Parathyroid adenoma (tissue), 2 donors: ENCODE data around the gene SBF2.

Experiments used
- H2AFZ ChIP-seq: fragments of 300-600 bp; sonication (generic); one replicate; pipeline ENCODE4 v1.7.0; 2017; ENCODE audit warnings: antibody characterized with exemption, mild to moderate bottlenecking
- H3K27ac ChIP-seq: fragments of 300-600 bp; sonication (generic); one replicate; pipeline ENCODE4 v1.7.0; 2017
- H3K27me3 ChIP-seq: fragments of 300-600 bp; sonication (generic); one replicate; pipeline ENCODE4 v1.7.0; 2017; ENCODE audit warnings: low read length; ENCODE audit not compliant: control insufficient read depth, insufficient read depth
- H3K36me3 ChIP-seq: fragments of 300-600 bp; sonication (generic); one replicate; pipeline ENCODE4 v1.7.0; 2017; ENCODE audit warnings: low read length; ENCODE audit not compliant: control insufficient read depth, insufficient read depth
- H3K4me1 ChIP-seq: fragments of 300-600 bp; sonication (generic); one replicate; pipeline ENCODE4 v1.7.0; 2017; ENCODE audit warnings: control low read depth
- H3K4me2 ChIP-seq: fragments of 300-600 bp; sonication (generic); one replicate; pipeline ENCODE4 v1.7.0; 2017; ENCODE audit warnings: low read length
- H3K4me3 ChIP-seq: fragments of 300-600 bp; sonication (generic); one replicate; pipeline ENCODE4 v1.7.0; 2017; ENCODE audit warnings: low read depth, low read length
- H3K79me2 ChIP-seq: fragments of 300-600 bp; sonication (generic); one replicate; pipeline ENCODE4 v1.7.0; 2017; ENCODE audit warnings: control low read depth
- H3K9ac ChIP-seq: fragments of 300-600 bp; sonication (generic); one replicate; pipeline ENCODE4 v1.7.0; 2017; ENCODE audit warnings: mild to moderate bottlenecking
- H3K9me3 ChIP-seq: fragments of 300-600 bp; sonication (generic); one replicate; pipeline ENCODE4 v1.7.0; 2017; ENCODE audit warnings: low read length; ENCODE audit not compliant: control insufficient read depth
- TF ChIP-seq, protein P1 (sequence below): fragments of 300-600 bp; sonication (generic); IDR thresholded peaks from one replicate; pipeline ENCODE4 v1.7.0; 2017; ENCODE audit warnings: antibody characterized with exemption, mild to moderate bottlenecking
- donor health status: primary hyperparathyroidism.

The SBF2 gene

DNA sequence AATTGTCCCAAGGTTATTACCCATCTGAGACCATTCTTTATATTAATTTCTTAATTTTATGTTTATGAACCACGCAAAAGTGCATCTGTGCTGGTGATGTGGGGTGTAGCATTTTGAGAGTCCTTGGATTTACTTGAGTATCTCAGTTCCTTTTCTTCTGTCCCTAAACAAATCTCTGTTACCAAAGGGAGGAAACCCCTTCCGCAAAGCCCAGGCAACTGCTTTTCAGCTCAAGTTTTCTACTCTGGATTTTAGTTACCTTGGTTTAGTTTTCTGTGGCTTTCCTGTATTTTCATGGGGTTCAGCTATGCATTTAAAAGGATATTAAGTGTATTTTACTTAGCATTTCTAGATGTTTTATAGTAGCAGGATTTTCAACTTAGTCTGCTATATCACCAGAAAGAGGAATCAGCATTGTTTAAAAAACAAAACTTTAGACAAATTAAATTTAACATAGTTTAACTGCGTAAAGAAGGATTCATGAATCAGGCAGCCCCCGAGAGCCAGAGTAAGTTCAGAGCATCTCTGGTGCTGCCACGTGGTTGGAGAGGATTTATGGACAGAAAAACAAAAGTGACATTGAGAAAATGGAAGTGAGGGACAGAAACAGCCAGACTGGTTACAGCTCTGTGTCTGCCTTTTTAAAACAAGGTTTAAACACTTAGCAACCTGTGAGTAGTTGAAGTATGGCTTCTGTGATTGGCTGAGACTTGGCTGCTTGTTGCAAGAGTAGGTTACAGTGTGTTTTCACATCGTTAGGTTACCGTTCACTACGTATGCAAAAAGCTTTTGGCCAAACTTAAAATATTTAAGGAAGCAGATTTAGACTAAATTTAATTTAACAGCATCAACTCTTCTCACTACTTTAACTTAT lies 20.4 kb upstream of the SBF2 start:
- H3K4me1 ChIP-seq, result peaks cover under 1% of the 10 kb centered on the region
- H3K9me3 ChIP-seq, result no peaks in the 10 kb centered on the region
- no peaks in the 10 kb centered on the region for H3K79me2 ChIP-seq
- no peaks in the 10 kb centered on the region for H3K27me3 ChIP-seq
- H3K4me3 ChIP-seq, result no peak overlapping the region
- TF ChIP-seq, protein P1, sequence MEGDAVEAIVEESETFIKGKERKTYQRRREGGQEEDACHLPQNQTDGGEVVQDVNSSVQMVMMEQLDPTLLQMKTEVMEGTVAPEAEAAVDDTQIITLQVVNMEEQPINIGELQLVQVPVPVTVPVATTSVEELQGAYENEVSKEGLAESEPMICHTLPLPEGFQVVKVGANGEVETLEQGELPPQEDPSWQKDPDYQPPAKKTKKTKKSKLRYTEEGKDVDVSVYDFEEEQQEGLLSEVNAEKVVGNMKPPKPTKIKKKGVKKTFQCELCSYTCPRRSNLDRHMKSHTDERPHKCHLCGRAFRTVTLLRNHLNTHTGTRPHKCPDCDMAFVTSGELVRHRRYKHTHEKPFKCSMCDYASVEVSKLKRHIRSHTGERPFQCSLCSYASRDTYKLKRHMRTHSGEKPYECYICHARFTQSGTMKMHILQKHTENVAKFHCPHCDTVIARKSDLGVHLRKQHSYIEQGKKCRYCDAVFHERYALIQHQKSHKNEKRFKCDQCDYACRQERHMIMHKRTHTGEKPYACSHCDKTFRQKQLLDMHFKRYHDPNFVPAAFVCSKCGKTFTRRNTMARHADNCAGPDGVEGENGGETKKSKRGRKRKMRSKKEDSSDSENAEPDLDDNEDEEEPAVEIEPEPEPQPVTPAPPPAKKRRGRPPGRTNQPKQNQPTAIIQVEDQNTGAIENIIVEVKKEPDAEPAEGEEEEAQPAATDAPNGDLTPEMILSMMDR, result no peak
- no peak overlapping the region for H2AFZ ChIP-seq
- H3K27ac ChIP-seq, result no peak overlapping the region
- no peak overlapping the region for H3K9ac ChIP-seq
- H3K36me3 ChIP-seq, result no peaks in the 10 kb centered on the region
- H3K4me2 ChIP-seq, result no peak overlapping the region

DNA sequence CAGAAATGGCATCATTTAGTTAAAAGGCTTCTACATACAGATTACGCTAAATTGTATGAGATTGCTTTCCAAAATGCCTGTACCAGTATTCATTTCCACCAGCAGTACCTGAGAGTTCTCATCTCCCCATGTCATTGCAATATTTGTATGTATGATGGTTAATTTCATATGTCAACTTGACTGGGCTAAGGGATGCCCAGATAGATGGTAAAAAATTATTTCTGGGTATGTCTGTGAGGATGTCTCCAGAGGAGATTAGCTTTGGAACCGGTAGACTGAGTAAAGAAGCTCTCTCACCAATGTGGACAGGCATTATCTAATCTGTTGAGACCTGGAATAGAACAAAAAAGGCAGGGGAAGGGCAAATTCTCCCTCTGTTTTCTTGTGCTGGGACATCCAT lies 17.8 kb upstream of the SBF2 start:
- no peak overlapping the region for H3K4me2 ChIP-seq
- H3K9me3 ChIP-seq, result no peaks in the 10 kb centered on the region
- peaks cover 8% of the 10 kb centered on the region for H3K4me1 ChIP-seq

GRCh38 chr11:10310301-10310841 lies 16.4 kb upstream of the SBF2 start:
- no peak overlapping the region for H3K9ac ChIP-seq
- H3K4me1 ChIP-seq, result peaks cover 8% of the 10 kb centered on the region
- no peaks in the 10 kb centered on the region for H3K27me3 ChIP-seq
- no peak overlapping the region for H3K27ac ChIP-seq
- H3K36me3 ChIP-seq, result no peaks in the 10 kb centered on the region
- H3K9me3 ChIP-seq, result no peaks in the 10 kb centered on the region
- no peak overlapping the region for H3K4me2 ChIP-seq
- TF ChIP-seq, protein P1, result no peak
- no peak overlapping the region for H3K4me3 ChIP-seq
- H2AFZ ChIP-seq, result peak overlapping the region; percentile 5
- no peaks in the 10 kb centered on the region for H3K79me2 ChIP-seq

More for the DNA sequence above, 17.8 kb upstream of the SBF2 start:
- H3K27me3 ChIP-seq, result no peaks in the 10 kb centered on the region
- no peaks in the 10 kb centered on the region for H3K79me2 ChIP-seq
- no peak overlapping the region for H3K9ac ChIP-seq
- no peak overlapping the region for H3K27ac ChIP-seq
- H3K4me3 ChIP-seq, result no peak overlapping the region
- TF ChIP-seq, protein P1, result no peak
- H2AFZ ChIP-seq, result no peak overlapping the region
- H3K36me3 ChIP-seq, result no peaks in the 10 kb centered on the region

DNA sequence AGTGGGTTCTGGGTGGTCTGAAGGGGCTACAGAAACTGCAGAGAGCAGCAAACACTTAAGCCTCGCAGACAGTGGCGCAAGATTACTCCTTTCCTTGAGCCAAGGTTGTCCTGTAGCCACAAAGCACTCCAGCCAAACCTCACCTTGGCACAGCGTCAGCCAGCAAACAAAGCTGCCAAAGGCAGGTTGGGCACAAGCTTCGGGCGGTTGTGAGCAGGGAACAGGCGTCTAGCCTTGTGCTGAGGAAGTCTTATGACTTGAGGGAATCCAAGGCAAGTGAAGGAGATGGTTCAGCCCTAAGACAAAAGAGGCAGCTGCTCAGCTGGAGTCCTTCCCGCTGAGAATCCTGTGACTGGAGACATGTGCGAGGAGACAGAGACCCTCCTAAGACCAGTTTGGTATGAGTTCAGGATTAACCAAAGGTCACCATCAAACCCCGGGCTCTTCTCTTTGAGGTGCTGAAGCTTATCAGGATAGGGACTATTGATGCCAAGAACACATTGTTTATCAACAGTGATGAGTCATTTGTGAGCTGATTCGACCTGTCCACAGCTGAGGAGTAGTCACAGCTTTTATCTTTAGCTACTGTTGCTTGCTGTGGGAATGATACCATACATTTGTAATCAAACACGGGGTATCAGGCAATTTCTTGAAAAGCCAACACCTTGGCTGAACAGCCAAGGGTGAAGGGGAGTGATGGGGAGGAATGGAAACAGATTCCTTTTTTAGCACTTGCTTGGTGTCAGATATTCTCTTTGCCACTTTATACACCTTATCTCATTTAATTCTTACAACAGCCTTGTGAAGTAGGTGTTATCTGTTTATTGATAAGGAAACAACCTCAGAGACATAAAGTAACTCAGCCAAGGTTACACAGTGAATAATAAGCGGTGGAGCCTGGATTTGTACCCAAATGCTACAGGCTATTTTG lies 15.4 kb upstream of the SBF2 start:
- H3K27ac ChIP-seq, result peak overlapping the region; percentile 48
- H3K4me2 ChIP-seq, result no peak overlapping the region
- H2AFZ ChIP-seq, result peak overlapping the region; percentile 22
- H3K9ac ChIP-seq, result no peak overlapping the region
- peaks cover 8% of the 10 kb centered on the region for H3K4me1 ChIP-seq
- TF ChIP-seq, protein P1, result no peak
- H3K27me3 ChIP-seq, result no peaks in the 10 kb centered on the region
- no peak overlapping the region for H3K4me3 ChIP-seq
- H3K9me3 ChIP-seq, result no peaks in the 10 kb centered on the region
- H3K79me2 ChIP-seq, result no peaks in the 10 kb centered on the region
- H3K36me3 ChIP-seq, result no peaks in the 10 kb centered on the region
